Liver (tissue), 9 donors: Measurements from ENCODE around the gene BIK. TPM values are rescaled to one million over a fixed set of nuclear protein-coding genes. Genes with fewer than 3 reads are reported as not detected.

Source experiments
- DNase-seq: peaks from one replicate; pipeline ENCODE4 v3.0.0-alpha.2; 2017; ENCODE audit warnings: low spot score
- H3K27ac ChIP-seq, 2 donors: one replicate each; pipeline ENCODE4 v1.7.0; 2013; ENCODE audit warnings: inconsistent platforms in 2 of 2, low read length in 2 of 2, control low read depth in 1 of 2, low read depth in 1 of 2, mild to moderate bottlenecking in 1 of 2
- H3K27me3 ChIP-seq, 4 donors: one replicate each; pipeline versions ENCODE4 v1.6.1 to v1.7.0; 2013; ENCODE audit warnings: low read length in 3 of 4, inconsistent platforms in 1 of 4, mild to moderate bottlenecking in 1 of 4, moderate library complexity in 1 of 4; ENCODE audit not compliant: control insufficient read depth in 4 of 4, insufficient read depth in 4 of 4
- H3K36me3 ChIP-seq, 4 donors: one replicate each; pipeline versions ENCODE4 v1.6.1 to v1.7.0; 2013; ENCODE audit warnings: low read length in 3 of 4, mild to moderate bottlenecking in 3 of 4, low read depth in 1 of 4, moderate library complexity in 1 of 4; ENCODE audit not compliant: control insufficient read depth in 4 of 4, insufficient read depth in 3 of 4
- H3K4me1 ChIP-seq, 4 donors: one replicate each; pipeline versions ENCODE4 v1.6.1 to v1.7.0; 2013; ENCODE audit warnings: low read length in 3 of 4, mild to moderate bottlenecking in 3 of 4, moderate library complexity in 1 of 4; ENCODE audit not compliant: control insufficient read depth in 4 of 4, insufficient read depth in 4 of 4
- H3K4me3 ChIP-seq, 3 donors: one replicate each; pipeline versions ENCODE4 v1.6.1 to v1.7.0; 2013; ENCODE audit warnings: low read length in 3 of 3, control low read depth in 1 of 3, low read depth in 1 of 3, mild to moderate bottlenecking in 1 of 3
- H3K9ac ChIP-seq, 2 donors: one replicate each; pipeline ENCODE4 v1.7.0; 2013; ENCODE audit warnings: low read length in 2 of 2, mild to moderate bottlenecking in 2 of 2, moderate library complexity in 2 of 2, control low read depth in 1 of 2, low read depth in 1 of 2
- H3K9me3 ChIP-seq, 4 donors: one replicate each; pipeline versions ENCODE4 v1.6.1 to v1.7.0; 2013; ENCODE audit warnings: low read length in 3 of 4; ENCODE audit not compliant: control insufficient read depth in 4 of 4
- ATF3 ChIP-seq: IDR thresholded peaks from 2 replicates; pipeline ENCODE4 v1.6.1; 2016; ENCODE audit warnings: antibody characterized with exemption
- EGR1 ChIP-seq, 2 donors: IDR thresholded peaks; 2 replicates each; pipeline ENCODE4 v1.6.1; 2016 to 2018; ENCODE audit warnings: antibody characterized with exemption in 2 of 2, low read depth in 2 of 2
- FOXA1 ChIP-seq: IDR thresholded peaks from 2 replicates; pipeline ENCODE4 v1.6.1; 2016; ENCODE audit warnings: antibody characterized with exemption
- FOXA2 ChIP-seq: IDR thresholded peaks from 2 replicates; pipeline ENCODE4 v1.6.1; 2016; ENCODE audit warnings: antibody characterized with exemption
- GABPA ChIP-seq, 2 donors: IDR thresholded peaks in 1 of 2; conservative IDR thresholded peaks in 1 of 2; 2 replicates each; pipeline ENCODE4 v1.6.1; 2016; ENCODE audit warnings: antibody characterized with exemption in 2 of 2, mild to moderate bottlenecking in 1 of 2, moderate library complexity in 1 of 2
- HNF4A ChIP-seq, 2 donors: conservative IDR thresholded peaks; 2 replicates each; pipeline ENCODE4 v1.6.1; 2016; ENCODE audit warnings: antibody characterized with exemption in 2 of 2, mild to moderate bottlenecking in 2 of 2
- HNF4G ChIP-seq: IDR thresholded peaks from 2 replicates; pipeline ENCODE4 v1.6.1; 2016; ENCODE audit warnings: antibody characterized with exemption
- JUND ChIP-seq, 2 donors: IDR thresholded peaks; 2 replicates each; pipeline ENCODE4 v1.6.1; 2016; ENCODE audit warnings: antibody characterized with exemption in 2 of 2
- NR2F2 ChIP-seq: IDR thresholded peaks from 2 replicates; pipeline ENCODE4 v1.6.1; 2016; ENCODE audit warnings: antibody characterized with exemption
- RAD21 ChIP-seq, 2 donors: IDR thresholded peaks; 2 replicates each; pipeline ENCODE4 v1.6.1; 2016; ENCODE audit warnings: antibody characterized with exemption in 2 of 2, mild to moderate bottlenecking in 2 of 2
- RXRA ChIP-seq, 2 donors: IDR thresholded peaks; 2 replicates each; pipeline ENCODE4 v1.6.1; 2017 to 2018; ENCODE audit warnings: antibody characterized with exemption in 2 of 2, mild to moderate bottlenecking in 1 of 2
- SP1 ChIP-seq: IDR thresholded peaks from 2 replicates; pipeline ENCODE4 v1.6.1; 2018; ENCODE audit warnings: antibody characterized with exemption, mild to moderate bottlenecking
- TAF1 ChIP-seq: conservative IDR thresholded peaks from 2 replicates; pipeline ENCODE4 v1.6.1; 2016; ENCODE audit warnings: antibody characterized with exemption, mild to moderate bottlenecking
- YY1 ChIP-seq: IDR thresholded peaks from 2 replicates; pipeline ENCODE4 v1.6.1; 2016; ENCODE audit warnings: antibody characterized with exemption, mild to moderate bottlenecking
- WGBS: extraction: QIAGEN DNeasy Blood & Tissue Kit; methylation state at CpG from one replicate; pipeline ENCODE4 v1.1.7; 2013; 5-methylcytosine and 5-hydroxymethylcytosine counted together
- polyA plus RNA-seq, 2 donors: library from polyadenylated mRNA; stranded (reverse) in 1 of 2; unstranded in 1 of 2; fragments of 200-250 nt in 1 of 2; fragments of >200 nt in 1 of 2; fragmentation: Nextera tagmentation in 1 of 2; extraction: Ambion mirVana in 1 of 2; gene quantifications; one replicate each; pipeline versions ENCODE4 v1.2.1 to v1.2.3, GENCODE V29; 2013 to 2015
- total RNA-seq, 2 donors: library from RNA; depleted of rRNA; stranded (reverse); fragments of >200 nt; gene quantifications; one replicate each; pipeline ENCODE4 v1.2.3, GENCODE V29; 2014
- TF ChIP-seq, protein P1 (sequence below): IDR thresholded peaks from 2 replicates; pipeline ENCODE4 v1.6.1; 2016; ENCODE audit warnings: antibody characterized with exemption
- TF ChIP-seq, protein P2 (sequence below): IDR thresholded peaks from 2 replicates; pipeline ENCODE4 v1.6.1; 2016; ENCODE audit warnings: antibody characterized with exemption
- TF ChIP-seq, protein P3 (sequence below): IDR thresholded peaks from 2 replicates; pipeline ENCODE4 v1.6.1; 2016; ENCODE audit warnings: antibody characterized with exemption, mild to moderate bottlenecking
- TF ChIP-seq, protein P4 (sequence below): fragments of 150-350 bp; IDR thresholded peaks from 2 replicates; pipeline ENCODE4 v1.5.1; 2017; ENCODE audit warnings: improper control_type of control experiment, low read depth, low read length; ENCODE audit not compliant: missing input control
- donor health status: healthy.
- donor health status: healthy.
- donor health status: healthy.
- donor health status: healthy.
- donor health status: healthy.

Gene BIK
- total and polyA plus RNA-seq, 4 donors: 0.23 to 0.89 (median 0.33) TPM; not detected in 1

GRCh38 chr22:43162412-43163150 lies 52.0 kb downstream of the BIK start:
- no peaks in the 10 kb centered on the region for H3K9me3 ChIP-seq
- DNase-seq: no peak
- no peak overlapping the region for H3K27ac ChIP-seq
- no peak overlapping the region for H3K4me3 ChIP-seq
- 96% methylated on average over 24 of the region's 24 CpGs for WGBS
- TF ChIP-seq SP1 (no peak), RXRA (IDR thresholded peaks at IDR 0.05) (no peak), FOXA1 (no peak), ATF3 (no peak), FOXA2 (no peak), YY1 (no peak)
- no peak overlapping the region for H3K9ac ChIP-seq
- H3K4me1 ChIP-seq: peaks cover 0 to 5% (median 2%) of the 10 kb centered on the region in 4 donors
- H3K36me3 ChIP-seq: peaks cover 0 to 2% (median 0%) of the 10 kb centered on the region in 4 donors
- no peaks in the 10 kb centered on the region for H3K27me3 ChIP-seq

GRCh38 chr22:43163241-43163795 lies 52.8 kb downstream of the BIK start:
- no peaks in the 10 kb centered on the region for H3K4me1 ChIP-seq
- no peak overlapping the region for H3K9ac ChIP-seq
- DNase-seq: no peak
- H3K36me3 ChIP-seq: peaks cover 0 to 9% (median under 1%) of the 10 kb centered on the region in 4 donors
- H3K27me3 ChIP-seq: no peaks in the 10 kb centered on the region
- no peak overlapping the region for H3K27ac ChIP-seq
- H3K4me3 ChIP-seq: no peak overlapping the region
- TF ChIP-seq, protein P1, sequence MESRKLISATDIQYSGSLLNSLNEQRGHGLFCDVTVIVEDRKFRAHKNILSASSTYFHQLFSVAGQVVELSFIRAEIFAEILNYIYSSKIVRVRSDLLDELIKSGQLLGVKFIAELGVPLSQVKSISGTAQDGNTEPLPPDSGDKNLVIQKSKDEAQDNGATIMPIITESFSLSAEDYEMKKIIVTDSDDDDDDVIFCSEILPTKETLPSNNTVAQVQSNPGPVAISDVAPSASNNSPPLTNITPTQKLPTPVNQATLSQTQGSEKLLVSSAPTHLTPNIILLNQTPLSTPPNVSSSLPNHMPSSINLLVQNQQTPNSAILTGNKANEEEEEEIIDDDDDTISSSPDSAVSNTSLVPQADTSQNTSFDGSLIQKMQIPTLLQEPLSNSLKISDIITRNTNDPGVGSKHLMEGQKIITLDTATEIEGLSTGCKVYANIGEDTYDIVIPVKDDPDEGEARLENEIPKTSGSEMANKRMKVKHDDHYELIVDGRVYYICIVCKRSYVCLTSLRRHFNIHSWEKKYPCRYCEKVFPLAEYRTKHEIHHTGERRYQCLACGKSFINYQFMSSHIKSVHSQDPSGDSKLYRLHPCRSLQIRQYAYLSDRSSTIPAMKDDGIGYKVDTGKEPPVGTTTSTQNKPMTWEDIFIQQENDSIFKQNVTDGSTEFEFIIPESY: no peak
- TF ChIP-seq GABPA (IDR thresholded peaks at IDR 0.05 in 1 of 2, conservative IDR thresholded peaks at IDR 0.05 in 1 of 2): no peak
- TF ChIP-seq, protein P2, sequence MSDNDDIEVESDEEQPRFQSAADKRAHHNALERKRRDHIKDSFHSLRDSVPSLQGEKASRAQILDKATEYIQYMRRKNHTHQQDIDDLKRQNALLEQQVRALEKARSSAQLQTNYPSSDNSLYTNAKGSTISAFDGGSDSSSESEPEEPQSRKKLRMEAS: no peak
- TF ChIP-seq ATF3: no peak
- no peak for TF ChIP-seq NR2F2
- TF ChIP-seq HNF4G: no peak
- no peak for TF ChIP-seq TAF1
- no peak for TF ChIP-seq YY1
- TF ChIP-seq EGR1 (IDR thresholded peaks at IDR 0.05; ENCODE audit: low read depth in 2 of 2): no peak
- no peak for TF ChIP-seq SP1
- no peak for TF ChIP-seq HNF4A (conservative IDR thresholded peaks at IDR 0.05)
- TF ChIP-seq RAD21 (IDR thresholded peaks at IDR 0.05): no peak
- TF ChIP-seq, protein P3, sequence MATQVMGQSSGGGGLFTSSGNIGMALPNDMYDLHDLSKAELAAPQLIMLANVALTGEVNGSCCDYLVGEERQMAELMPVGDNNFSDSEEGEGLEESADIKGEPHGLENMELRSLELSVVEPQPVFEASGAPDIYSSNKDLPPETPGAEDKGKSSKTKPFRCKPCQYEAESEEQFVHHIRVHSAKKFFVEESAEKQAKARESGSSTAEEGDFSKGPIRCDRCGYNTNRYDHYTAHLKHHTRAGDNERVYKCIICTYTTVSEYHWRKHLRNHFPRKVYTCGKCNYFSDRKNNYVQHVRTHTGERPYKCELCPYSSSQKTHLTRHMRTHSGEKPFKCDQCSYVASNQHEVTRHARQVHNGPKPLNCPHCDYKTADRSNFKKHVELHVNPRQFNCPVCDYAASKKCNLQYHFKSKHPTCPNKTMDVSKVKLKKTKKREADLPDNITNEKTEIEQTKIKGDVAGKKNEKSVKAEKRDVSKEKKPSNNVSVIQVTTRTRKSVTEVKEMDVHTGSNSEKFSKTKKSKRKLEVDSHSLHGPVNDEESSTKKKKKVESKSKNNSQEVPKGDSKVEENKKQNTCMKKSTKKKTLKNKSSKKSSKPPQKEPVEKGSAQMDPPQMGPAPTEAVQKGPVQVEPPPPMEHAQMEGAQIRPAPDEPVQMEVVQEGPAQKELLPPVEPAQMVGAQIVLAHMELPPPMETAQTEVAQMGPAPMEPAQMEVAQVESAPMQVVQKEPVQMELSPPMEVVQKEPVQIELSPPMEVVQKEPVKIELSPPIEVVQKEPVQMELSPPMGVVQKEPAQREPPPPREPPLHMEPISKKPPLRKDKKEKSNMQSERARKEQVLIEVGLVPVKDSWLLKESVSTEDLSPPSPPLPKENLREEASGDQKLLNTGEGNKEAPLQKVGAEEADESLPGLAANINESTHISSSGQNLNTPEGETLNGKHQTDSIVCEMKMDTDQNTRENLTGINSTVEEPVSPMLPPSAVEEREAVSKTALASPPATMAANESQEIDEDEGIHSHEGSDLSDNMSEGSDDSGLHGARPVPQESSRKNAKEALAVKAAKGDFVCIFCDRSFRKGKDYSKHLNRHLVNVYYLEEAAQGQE: no peak
- no peak for TF ChIP-seq FOXA2
- TF ChIP-seq FOXA1: no peak
- TF ChIP-seq, protein P4, sequence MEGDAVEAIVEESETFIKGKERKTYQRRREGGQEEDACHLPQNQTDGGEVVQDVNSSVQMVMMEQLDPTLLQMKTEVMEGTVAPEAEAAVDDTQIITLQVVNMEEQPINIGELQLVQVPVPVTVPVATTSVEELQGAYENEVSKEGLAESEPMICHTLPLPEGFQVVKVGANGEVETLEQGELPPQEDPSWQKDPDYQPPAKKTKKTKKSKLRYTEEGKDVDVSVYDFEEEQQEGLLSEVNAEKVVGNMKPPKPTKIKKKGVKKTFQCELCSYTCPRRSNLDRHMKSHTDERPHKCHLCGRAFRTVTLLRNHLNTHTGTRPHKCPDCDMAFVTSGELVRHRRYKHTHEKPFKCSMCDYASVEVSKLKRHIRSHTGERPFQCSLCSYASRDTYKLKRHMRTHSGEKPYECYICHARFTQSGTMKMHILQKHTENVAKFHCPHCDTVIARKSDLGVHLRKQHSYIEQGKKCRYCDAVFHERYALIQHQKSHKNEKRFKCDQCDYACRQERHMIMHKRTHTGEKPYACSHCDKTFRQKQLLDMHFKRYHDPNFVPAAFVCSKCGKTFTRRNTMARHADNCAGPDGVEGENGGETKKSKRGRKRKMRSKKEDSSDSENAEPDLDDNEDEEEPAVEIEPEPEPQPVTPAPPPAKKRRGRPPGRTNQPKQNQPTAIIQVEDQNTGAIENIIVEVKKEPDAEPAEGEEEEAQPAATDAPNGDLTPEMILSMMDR: no peak
- no peak for TF ChIP-seq JUND (IDR thresholded peaks at IDR 0.05)
- TF ChIP-seq RXRA (IDR thresholded peaks at IDR 0.05): no peak
- no peaks in the 10 kb centered on the region for H3K9me3 ChIP-seq
- WGBS: 90% methylated on average over 18 of the region's 18 CpGs
